BLaER1 treated with 17β-estradiol and CSF1 and Interleukin-3, amounts not matched to agents 10 nM and 100 nM (cell line): Measurements from ENCODE around the gene FAM163B.
A peak's percentile ranks its signal among the peaks of the same experiment; 100 is the strongest.

Experiments used
- H3K27ac ChIP-seq, 11 experiments: shearing (Covaris generic); formaldehyde crosslinking; 2 replicates each; pipeline ENCODE4 v1.8.1; 2022
- H3K27me3 ChIP-seq, 11 experiments: shearing (Covaris generic); formaldehyde crosslinking; 2 replicates each; pipeline ENCODE4 v1.8.1; 2022
- H3K36me3 ChIP-seq, 11 experiments: shearing (Covaris generic); formaldehyde crosslinking; 2 replicates each; pipeline ENCODE4 v1.8.1; 2022
- H3K4me1 ChIP-seq, 10 experiments: shearing (Covaris generic); formaldehyde crosslinking; 2 replicates each; pipeline ENCODE4 v1.8.1; 2022
- H3K4me2 ChIP-seq, 11 experiments: shearing (Covaris generic); formaldehyde crosslinking; 2 replicates each; pipeline ENCODE4 v1.8.1; 2022
- H3K4me3 ChIP-seq, 10 experiments: shearing (Covaris generic); formaldehyde crosslinking; 2 replicates each; pipeline ENCODE4 v1.8.1; 2022
- H3K9ac ChIP-seq, 11 experiments: shearing (Covaris generic); formaldehyde crosslinking; 2 replicates each; pipeline ENCODE4 v1.8.1; 2022
- H3K9me3 ChIP-seq, 11 experiments: shearing (Covaris generic); formaldehyde crosslinking; replicated peaks in 1 of 11; 2 replicates each; pipeline ENCODE4 v1.8.1; 2022
- H4K20me1 ChIP-seq, 11 experiments: shearing (Covaris generic); formaldehyde crosslinking; 2 replicates each; pipeline ENCODE4 v1.8.1; 2022
- Cebpa-rat ChIP-seq, 11 experiments: shearing (Covaris generic); IDR thresholded peaks; 2 replicates each; pipeline ENCODE4 v1.8.1; 2022

Gene FAM163B

GRCh38 chr9:133649194-133649593, 40.0 kb upstream of the FAM163B start:
- H3K9me3 ChIP-seq = no peaks in the 10 kb centered on the region
- peaks cover 0 to 20% (median 0%) of the 10 kb centered on the region in 11 experiments; a peak in 5 of 22 replicates for H4K20me1 ChIP-seq
- no peak overlapping the region for H3K4me3 ChIP-seq
- no peaks in the 10 kb centered on the region; a peak in 1 of 22 replicates for H3K27me3 ChIP-seq
- H3K27ac ChIP-seq = no peak overlapping the region
- H3K4me2 ChIP-seq = no peak overlapping the region
- no peak for TF ChIP-seq Cebpa-rat (IDR thresholded peaks at IDR 0.05)
- peaks cover 0 to 29% (median 20%) of the 10 kb centered on the region in 10 experiments; a peak in 13 of 20 replicates for H3K4me1 ChIP-seq
- H3K9ac ChIP-seq = no peak overlapping the region
- no peaks in the 10 kb centered on the region for H3K36me3 ChIP-seq

GRCh38 chr9:133647765-133648469, 38.7 kb upstream of the FAM163B start:
- H3K27ac ChIP-seq = no peak overlapping the region
- H4K20me1 ChIP-seq = peaks cover 0 to 14% (median 0%) of the 10 kb centered on the region in 11 experiments; a peak in 5 of 22 replicates
- TF ChIP-seq Cebpa-rat (IDR thresholded peaks at IDR 0.05) = no peak
- H3K9ac ChIP-seq = no peak overlapping the region
- H3K9me3 ChIP-seq = no peaks in the 10 kb centered on the region
- no peaks in the 10 kb centered on the region for H3K36me3 ChIP-seq
- H3K4me2 ChIP-seq = no peak overlapping the region
- H3K4me1 ChIP-seq = peaks cover 0 to 23% (median 19%) of the 10 kb centered on the region in 10 experiments; a peak in 13 of 20 replicates
- H3K27me3 ChIP-seq = no peaks in the 10 kb centered on the region
- H3K4me3 ChIP-seq = no peak overlapping the region

GRCh38 chr9:133647148-133647547, 38.0 kb upstream of the FAM163B start:
- no peak for TF ChIP-seq Cebpa-rat (IDR thresholded peaks at IDR 0.05)
- H3K4me3 ChIP-seq = no peak overlapping the region
- H3K9me3 ChIP-seq = no peaks in the 10 kb centered on the region
- no peaks in the 10 kb centered on the region for H3K27me3 ChIP-seq
- no peaks in the 10 kb centered on the region for H3K36me3 ChIP-seq
- peaks cover 0 to 12% (median 0%) of the 10 kb centered on the region in 11 experiments; a peak in 3 of 22 replicates for H4K20me1 ChIP-seq
- no peak overlapping the region for H3K27ac ChIP-seq
- H3K4me2 ChIP-seq = no peak overlapping the region
- no peak overlapping the region for H3K9ac ChIP-seq
- H3K4me1 ChIP-seq = peaks cover 0 to 16% (median 11%) of the 10 kb centered on the region in 10 experiments; a peak in 9 of 20 replicates

GRCh38 chr9:133645021-133645765, 36.0 kb upstream of the FAM163B start:
- peak overlapping the region in 7 of 11 experiments; percentile 4 to 40 (median 20); a peak in 9 of 22 replicates for H3K4me2 ChIP-seq
- H3K4me1 ChIP-seq = peaks cover 0 to 16% (median 9%) of the 10 kb centered on the region in 10 experiments; a peak in 8 of 20 replicates

GRCh38 chr9:133643978-133644760, 35.0 kb upstream of the FAM163B start:
- Histone ChIP-seq H3K4me1 (peaks cover 0 to 16% (median 9%) of the 10 kb centered on the region in 10 experiments; a peak in 8 of 20 replicates), H3K27me3 (no peaks in the 10 kb centered on the region), H3K36me3 (no peaks in the 10 kb centered on the region)

More at GRCh38 chr9:133645021-133645765, 36.0 kb upstream of the FAM163B start:
- Histone ChIP-seq H3K27ac (no peak overlapping the region), H4K20me1 (peaks cover 0 to 16% (median 0%) of the 10 kb centered on the region in 11 experiments; a peak in 3 of 22 replicates), H3K36me3 (no peaks in the 10 kb centered on the region), H3K27me3 (no peaks in the 10 kb centered on the region), H3K9me3 (no peaks in the 10 kb centered on the region), H3K4me3 (no peak overlapping the region), H3K9ac (0 out of 22 replicates have a peak overlapping the region, but pooled peaks of 1 of the 11 experiments have one; percentile 9)
- no peak for TF ChIP-seq Cebpa-rat (IDR thresholded peaks at IDR 0.05)

GRCh38 chr9:133643362-133643755, 34.2 kb upstream of the FAM163B start:
- Histone ChIP-seq H3K9ac (no peak overlapping the region), H3K27me3 (no peaks in the 10 kb centered on the region), H3K36me3 (no peaks in the 10 kb centered on the region)

More at GRCh38 chr9:133643978-133644760, 35.0 kb upstream of the FAM163B start:
- H3K27ac ChIP-seq = no peak overlapping the region
- H3K4me3 ChIP-seq = no peak overlapping the region
- no peak overlapping the region for H3K9ac ChIP-seq
- H3K9me3 ChIP-seq = no peaks in the 10 kb centered on the region
- H3K4me2 ChIP-seq = peak overlapping the region in 2 of 11 experiments; percentile 28 to 40; a peak in 2 of 22 replicates
- TF ChIP-seq Cebpa-rat (IDR thresholded peaks at IDR 0.05) = no peak
- H4K20me1 ChIP-seq = peaks cover 0 to 23% (median 0%) of the 10 kb centered on the region in 11 experiments; a peak in 3 of 22 replicates

GRCh38 chr9:133642708-133643361, 33.6 kb upstream of the FAM163B start:
- no peak overlapping the region for H3K27ac ChIP-seq
- TF ChIP-seq Cebpa-rat (IDR thresholded peaks at IDR 0.05) = no peak

More at GRCh38 chr9:133643362-133643755, 34.2 kb upstream of the FAM163B start:
- TF ChIP-seq Cebpa-rat (IDR thresholded peaks at IDR 0.05) = no peak
- no peak overlapping the region for H3K4me3 ChIP-seq
- no peak overlapping the region for H3K4me2 ChIP-seq
- H4K20me1 ChIP-seq = peaks cover 0 to 24% (median 0%) of the 10 kb centered on the region in 11 experiments; a peak in 3 of 22 replicates
- H3K9me3 ChIP-seq = no peaks in the 10 kb centered on the region
- no peak overlapping the region for H3K27ac ChIP-seq
- H3K4me1 ChIP-seq = peaks cover 0 to 21% (median 12%) of the 10 kb centered on the region in 10 experiments; a peak in 14 of 20 replicates

More at GRCh38 chr9:133642708-133643361, 33.6 kb upstream of the FAM163B start:
- Histone ChIP-seq H3K4me1 (peaks cover 0 to 26% (median 16%) of the 10 kb centered on the region in 10 experiments; a peak in 14 of 20 replicates), H3K9me3 (no peaks in the 10 kb centered on the region), H3K4me2 (no peak overlapping the region), H3K4me3 (no peak overlapping the region), H4K20me1 (peaks cover 0 to 24% (median 0%) of the 10 kb centered on the region in 11 experiments; a peak in 3 of 22 replicates), H3K27me3 (no peaks in the 10 kb centered on the region; a peak in 1 of 22 replicates), H3K9ac (no peak overlapping the region), H3K36me3 (no peaks in the 10 kb centered on the region)
